Glutamatergic neuron (in vitro differentiated cells): ENCODE measurements around the gene TBC1D1. TPM values are rescaled to one million over a fixed set of nuclear protein-coding genes. Genes with fewer than 3 reads are reported as not detected.

Experiments used
- DNase-seq: peaks from one replicate; pipeline ENCODE4 v3.0.0; 2022
- H3K27ac Mint-ChIP-seq: one replicate; pipeline ENCODE4 v1.8.0; 2020; ENCODE audit warnings: mild to moderate bottlenecking, mixed read lengths, inconsistent platforms; ENCODE audit not compliant: unreplicated experiment
- H3K27me3 Mint-ChIP-seq: one replicate; pipeline ENCODE4 v1.8.0; 2020; ENCODE audit warnings: mild to moderate bottlenecking, moderate library complexity, mixed read lengths, inconsistent platforms; ENCODE audit not compliant: unreplicated experiment
- H3K36me3 Mint-ChIP-seq: one replicate; pipeline ENCODE4 v1.8.0; 2020; ENCODE audit warnings: mild to moderate bottlenecking, mixed read lengths, inconsistent platforms; ENCODE audit not compliant: unreplicated experiment
- H3K4me1 Mint-ChIP-seq: one replicate; pipeline ENCODE4 v1.8.0; 2020; ENCODE audit warnings: mild to moderate bottlenecking, low read depth, mixed read lengths, inconsistent platforms; ENCODE audit not compliant: unreplicated experiment
- H3K4me3 Mint-ChIP-seq: one replicate; pipeline ENCODE4 v1.8.0; 2020; ENCODE audit warnings: mild to moderate bottlenecking, mixed read lengths, inconsistent platforms; ENCODE audit not compliant: unreplicated experiment
- H3K9me3 Mint-ChIP-seq: one replicate; pipeline ENCODE4 v1.8.0; 2020; ENCODE audit warnings: mild to moderate bottlenecking, moderate library complexity, mixed read lengths, inconsistent platforms; ENCODE audit not compliant: unreplicated experiment
- CTCF ChIP-seq: fragments of 200-600 bp; sonication (generic); IDR thresholded peaks from one replicate; pipeline ENCODE4 v1.5.0; 2021; ENCODE audit not compliant: partially characterized antibody, unreplicated experiment
- total RNA-seq: library from RNA; stranded (reverse); fragmentation: NEBNext Ultra II Directional; extraction: Animal tissue kit (Norgen Biotek cat#: 25700); gene quantifications from one replicate; pipeline ENCODE4 v1.2.1, GENCODE V29; 2021; ENCODE audit not compliant: unreplicated experiment

TBC1D1 gene
- total RNA-seq, 1 donor from 2014 or later: 106 TPM

- no peak for DNase-seq
- Mint-ChIP-seq H3K27ac (no peak overlapping the region), H3K4me3 (no peak overlapping the region), H3K4me1 (peaks cover 3% of the 10 kb centered on the region), H3K9me3 (no peaks in the 10 kb centered on the region), H3K36me3 (no peaks in the 10 kb centered on the region), H3K27me3 (no peaks in the 10 kb centered on the region)
- TF ChIP-seq CTCF: no peak
Observed at GRCh38 chr4:38037612-38038011, 146.7 kb downstream of the TBC1D1 start.

GRCh38 chr4:38040619-38041018 is 149.7 kb downstream of the TBC1D1 start:
- Mint-ChIP-seq H3K4me3 (no peak overlapping the region), H3K36me3 (no peaks in the 10 kb centered on the region), H3K27ac (no peak overlapping the region), H3K27me3 (peaks cover 1% of the 10 kb centered on the region), H3K9me3 (no peaks in the 10 kb centered on the region), H3K4me1 (peaks cover 11% of the 10 kb centered on the region)
- TF ChIP-seq CTCF: no peak
- DNase-seq: no peak

- Mint-ChIP-seq H3K4me3 (no peak overlapping the region), H3K27me3 (peaks cover 1% of the 10 kb centered on the region), H3K27ac (no peak overlapping the region), H3K9me3 (no peaks in the 10 kb centered on the region), H3K4me1 (peaks cover 24% of the 10 kb centered on the region), H3K36me3 (no peaks in the 10 kb centered on the region)
- no peak for DNase-seq
- TF ChIP-seq CTCF: no peak
Observed at GRCh38 chr4:38044060-38044459, 153.2 kb downstream of the TBC1D1 start.

DNA sequence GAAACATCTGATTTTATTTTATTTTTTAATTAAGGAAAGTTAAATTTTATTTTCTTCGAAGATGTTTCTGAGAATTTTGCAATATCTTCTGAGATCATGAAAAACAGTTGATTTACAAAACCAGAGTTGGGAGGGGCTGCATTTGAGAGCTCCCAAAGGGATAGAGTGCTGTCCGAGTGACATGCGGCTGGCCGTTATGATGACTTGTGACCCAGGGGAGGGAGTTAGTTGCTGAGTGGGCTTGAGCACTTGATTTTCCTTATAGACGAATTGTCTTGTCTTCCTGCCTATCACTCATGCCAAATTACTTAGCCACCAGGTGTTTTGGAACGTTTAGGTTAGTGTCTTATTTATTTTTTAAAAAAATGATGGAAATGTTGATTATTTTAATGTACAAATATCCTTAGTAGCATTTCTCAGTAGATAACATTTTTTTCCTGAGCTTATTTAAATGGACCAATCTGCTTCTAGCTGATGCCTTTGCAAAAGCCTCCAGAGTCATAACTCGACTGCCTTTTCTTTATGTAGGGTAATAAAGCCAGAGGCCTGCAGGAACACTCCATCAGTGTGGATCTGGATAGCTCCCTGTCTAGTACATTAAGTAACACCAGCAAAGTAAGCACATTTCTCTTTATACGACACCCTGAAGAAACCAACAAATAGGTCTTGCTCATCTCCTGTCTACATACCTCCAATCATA is 154.6 kb downstream of the TBC1D1 start:
- H3K27me3 Mint-ChIP-seq: peaks cover 1% of the 10 kb centered on the region
- H3K4me1 Mint-ChIP-seq: peaks cover 24% of the 10 kb centered on the region
- peak overlapping the region; percentile 52 for H3K27ac Mint-ChIP-seq
- no peaks in the 10 kb centered on the region for H3K9me3 Mint-ChIP-seq
- peak overlapping the region; percentile 60 for H3K4me3 Mint-ChIP-seq
- H3K36me3 Mint-ChIP-seq: no peaks in the 10 kb centered on the region
- TF ChIP-seq CTCF: no peak
- DNase-seq: peak; percentile 33

- no peak for DNase-seq
- H3K27me3 Mint-ChIP-seq: peaks cover 1% of the 10 kb centered on the region
- peak overlapping the region; percentile 12 for H3K27ac Mint-ChIP-seq
- H3K9me3 Mint-ChIP-seq: no peaks in the 10 kb centered on the region
- no peak overlapping the region for H3K4me3 Mint-ChIP-seq
- no peaks in the 10 kb centered on the region for H3K36me3 Mint-ChIP-seq
- TF ChIP-seq CTCF: no peak
- peaks cover 23% of the 10 kb centered on the region for H3K4me1 Mint-ChIP-seq
Observed at GRCh38 chr4:38046727-38047489, 156.0 kb downstream of the TBC1D1 start.
